Heart right ventricle (tissue), 16 donors: ENCODE results near the gene SCGB2B2. TPM values are rescaled to one million over a fixed set of nuclear protein-coding genes. Genes with fewer than 3 reads are reported as not detected.
"Not testable (repeated sequence)": the region's sequence is repeated elsewhere in the genome, so short reads cannot be mapped to it uniquely, and the experiment has no call there.

ENCODE experiments used
- ATAC-seq, 8 donors: fragments of 200-7000 bp; cut with Tn5 transposase; one replicate each; pipeline ENCODE4 v1.9.1; 2020; ENCODE audit warnings: mild to moderate bottlenecking in 8 of 8, moderate library complexity in 8 of 8, moderate number of reproducible peaks in 1 of 8
- DNase-seq, 2 donors: peaks; one replicate each; pipeline ENCODE4 v3.0.0-alpha.2; 2020
- H3K27ac ChIP-seq, 10 donors: fragments of 200-600 bp; sonication (generic) in 2 of 10; one replicate each; pipeline versions ENCODE4 v1.5.0 to v1.8.0; 2020 to 2022; ENCODE audit warnings: mild to moderate bottlenecking in 3 of 10
- H3K27me3 ChIP-seq, 7 donors: fragments of 200-600 bp; one replicate each; pipeline ENCODE4 v1.8.0; 2021 to 2022; ENCODE audit warnings: mild to moderate bottlenecking in 2 of 7
- H3K36me3 ChIP-seq, 9 donors: fragments of 200-600 bp; sonication (generic) in 1 of 9; one replicate each; pipeline versions ENCODE4 v1.5.0 to v1.8.0; 2020 to 2022; ENCODE audit warnings: mild to moderate bottlenecking in 2 of 9
- H3K4me1 ChIP-seq, 9 donors: fragments of 200-600 bp; sonication (generic) in 1 of 9; one replicate each; pipeline versions ENCODE4 v1.5.0 to v1.8.0; 2020 to 2022; ENCODE audit warnings: mild to moderate bottlenecking in 4 of 9
- H3K4me3 ChIP-seq, 10 donors: fragments of 200-600 bp; sonication (generic) in 2 of 10; one replicate each; pipeline versions ENCODE4 v1.5.0 to v1.8.0; 2020 to 2022; ENCODE audit warnings: mild to moderate bottlenecking in 7 of 10, moderate library complexity in 2 of 10
- H3K9me3 ChIP-seq, 11 donors: fragments of 200-600 bp in 10 of 11; sonication (generic) in 2 of 11; one replicate each; pipeline versions ENCODE4 v1.5.0 to v1.8.0; 2013 to 2022; ENCODE audit warnings: mild to moderate bottlenecking in 2 of 11, control low read depth in 1 of 11, moderate library complexity in 1 of 11
- CTCF ChIP-seq, 9 donors: fragments of 200-600 bp; sonication (generic) in 2 of 9; IDR thresholded peaks; one replicate each; pipeline versions ENCODE4 v1.5.0 to v1.8.0; 2021 to 2022; ENCODE audit warnings: antibody characterized with exemption in 9 of 9, mild to moderate bottlenecking in 5 of 9, moderate library complexity in 1 of 9
- WGBS, 2 donors: extraction: QIAGEN DNeasy Blood & Tissue Kit; methylation state at CpG; one replicate each; pipeline ENCODE4 v1.1.7; 2013; ENCODE audit warnings: inconsistent platforms in 1 of 2; 5-methylcytosine and 5-hydroxymethylcytosine counted together
- intact Hi-C, 10 donors: fragments of 100-400 bp; cut with DNase I; formaldehyde crosslinking; loops; one replicate each; pipeline versions ENCODE4 v1.11.1 to v1.14.2; 2022
- polyA plus RNA-seq, 2 donors: library from polyadenylated mRNA; stranded (reverse); fragments of 200-250 nt; gene quantifications; one replicate each; pipeline ENCODE4 v1.2.3, GENCODE V29; 2013
- total RNA-seq, 10 donors: library from RNA; stranded (reverse); fragmentation: NEBNext Ultra II Directional in 3 of 10; extraction: Animal tissue kit (Norgen Biotek cat#: 25700) in 3 of 10; gene quantifications; one replicate each; pipeline versions ENCODE4 v1.2.1 to v1.2.4, GENCODE V29; 2021 to 2023
- donor health status: Arrhythmogenic right ventricular cardiomyopathy.
- donor health status: ischemic (EF 13 %, LVEDD 7.1; RV severe dilation, severe dysfunction).
- donor health status: healthy with polysubstance abuse.
- donor health status: DM: no; HTN: yes; CAD: no.
- donor health status: DM: no; HTN: no; CAD: no.
- donor health status: ischemic (EF 25% LVEDD 6.9; RV normal size, moderate dysfunction).
- donor health status: ischemic (EF 25% LVEDD 5.7; RV mildly dilated, moderate dysfunction).
- donor health status: healthy.
- donor health status: DM: yes; HTN: yes; CAD: no.
- donor health status: Ischemic cardiomyopathy.
- donor health status: ischemic (EF 35%, LVEDD 5.7; RV mildly dilated, moderate dysfunction).
- donor health status: nonischemic (EF 11% LVEDD 7.7; RV severe dilation, severe dysfunction).
- donor health status: DM: yes; HTN: yes; CAD: no.
- donor health status: PGD.
- donor health status: ischemic (EF 29% LVEDD 5.4; RV normal size, mild dysfunction).
- donor health status: nonischemic (EF 23%, LVEDD 6.1; RV moderate dilation, normal function).

The SCGB2B2 gene
- total and polyA plus RNA-seq, 12 donors = 0.06 to 0.94 (median 0.68) TPM

DNA sequence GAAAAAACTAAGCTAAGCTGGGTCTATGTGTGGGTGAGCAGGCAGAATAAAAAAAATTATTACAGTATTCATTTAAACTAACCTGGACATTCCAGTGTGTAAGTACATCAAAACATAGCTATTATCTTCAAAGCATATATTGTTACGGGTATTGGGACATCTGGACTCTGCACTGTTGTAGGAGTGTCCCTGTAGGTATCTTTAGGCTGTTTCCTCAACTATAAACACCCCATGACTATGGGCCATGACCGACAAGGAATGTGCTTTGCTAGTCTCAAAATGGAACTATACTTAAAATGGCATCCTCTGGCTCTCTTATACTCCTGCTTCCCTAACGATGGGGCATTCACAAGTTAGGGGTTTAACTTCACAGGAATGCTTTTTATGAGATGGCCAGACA lies 3.4 kb downstream of the SCGB2B2 start:
- ATAC-seq (no peak), DNase-seq (no peak)
- peaks cover 0 to 8% (median 0%) of the 10 kb centered on the region in 11 donors for H3K9me3 ChIP-seq
- no peak for TF ChIP-seq CTCF (IDR thresholded peaks at IDR 0.05)
- H3K27me3 ChIP-seq = no peaks in the 10 kb centered on the region
- no peaks in the 10 kb centered on the region for H3K36me3 ChIP-seq
- no peak overlapping the region for H3K27ac ChIP-seq
- WGBS, 2 donors = 70 to 77% methylated on average over 3 of the region's 3 CpGs
- intact Hi-C loops = no loop called here
- H3K4me3 ChIP-seq = no peak overlapping the region
- H3K4me1 ChIP-seq = peaks cover 5 to 24% (median 13%) of the 10 kb centered on the region in 9 donors

DNA sequence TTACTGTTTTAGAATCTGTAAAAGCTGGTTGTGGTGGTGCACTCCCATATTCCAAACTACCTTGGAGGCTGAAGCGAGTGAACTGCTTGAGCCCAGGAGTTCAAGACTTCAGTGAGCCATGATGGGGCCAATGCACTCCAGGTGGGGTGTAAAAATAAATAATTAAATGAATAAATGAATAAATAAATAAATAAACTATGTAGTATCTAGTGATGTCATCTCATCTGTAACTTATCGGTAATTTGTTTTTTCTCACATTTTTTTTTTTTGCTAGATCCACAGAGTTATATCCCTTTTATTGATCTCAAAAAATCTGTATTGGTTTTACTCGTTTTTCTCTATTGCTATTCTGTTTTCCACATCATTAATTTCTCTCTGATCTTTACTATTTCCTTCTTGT lies 5.0 kb downstream of the SCGB2B2 start:
- Histone ChIP-seq H3K9me3 (peaks cover 0 to 6% (median 0%) of the 10 kb centered on the region in 11 donors), H3K4me3 (no peak overlapping the region), H3K36me3 (no peaks in the 10 kb centered on the region), H3K4me1 (peaks cover 4 to 32% (median 8%) of the 10 kb centered on the region in 9 donors), H3K27me3 (no peaks in the 10 kb centered on the region), H3K27ac (no peak overlapping the region)
- ATAC-seq (no peak), DNase-seq (no peak)
- intact Hi-C loops = no loop called here
- TF ChIP-seq CTCF (IDR thresholded peaks at IDR 0.05) = no peak
- WGBS, 2 donors = 93 to 94% methylated on average over 3 of the region's 3 CpGs

GRCh38 chr19:34669305-34669704 lies 7.7 kb downstream of the SCGB2B2 start:
- peak in 3 of 8 donors; percentile 6 to 49 (median 46) for ATAC-seq
- DNase-seq = no peak
- Histone ChIP-seq H3K9me3 (no peaks in the 10 kb centered on the region), H3K4me1 (peaks cover 0 to 17% (median 0%) of the 10 kb centered on the region in 9 donors), H3K27me3 (no peaks in the 10 kb centered on the region), H3K4me3 (no peak overlapping the region), H3K36me3 (no peaks in the 10 kb centered on the region), H3K27ac (no peak overlapping the region)
- TF ChIP-seq CTCF (IDR thresholded peaks at IDR 0.05) = no peak
- WGBS, 2 donors = 61 to 69% methylated on average over 7 of the region's 7 CpGs
- intact Hi-C loops = no loop called here

GRCh38 chr19:34668690-34669089 lies 8.3 kb downstream of the SCGB2B2 start:
- H3K4me1 ChIP-seq = peaks cover 0 to 20% (median 0%) of the 10 kb centered on the region in 9 donors
- H3K36me3 ChIP-seq, H3K27me3 ChIP-seq, intact Hi-C loops, DNase-seq, H3K9me3 ChIP-seq, ATAC-seq, H3K27ac ChIP-seq, H3K4me3 ChIP-seq: not testable (repeated sequence)
- WGBS, 2 donors = 83 to 87% methylated on average over 5 of the region's 5 CpGs

- DNase-seq, ATAC-seq, intact Hi-C loops, H3K9me3 ChIP-seq, H3K27me3 ChIP-seq, H3K36me3 ChIP-seq: not testable (repeated sequence)
- WGBS, 2 donors = 92 to 94% methylated on average over 36 of the region's 36 CpGs
- Histone ChIP-seq H3K4me1 (peaks cover 0 to 20% (median 0%) of the 10 kb centered on the region in 9 donors), H3K4me3 (peak overlapping the region in 4 of 10 donors; percentile 40 to 49 (median 41)), H3K27ac (peak overlapping the region in 7 of 10 donors; percentile 24 to 73 (median 46))
Measured at GRCh38 chr19:34668077-34668689, 8.8 kb downstream of the SCGB2B2 start.
